Keratinocyte (primary cell): ENCODE data around the gene FAM20C.
A peak's percentile ranks its signal among the peaks of the same experiment; 100 is the strongest.
"Not testable (repeated sequence)": the region's sequence is repeated elsewhere in the genome, so short reads cannot be mapped to it uniquely, and the experiment has no call there.

Experiments
- EZH2 ChIP-seq: IDR thresholded peaks from one replicate; pipeline ENCODE4 v1.6.1; 2012; ENCODE audit warnings: inconsistent platforms, mild to moderate bottlenecking, low read length, moderate library complexity
- TF ChIP-seq, protein P1 (sequence below), 3 experiments: IDR thresholded peaks in 1 of 3; conservative IDR thresholded peaks in 1 of 3; optimal IDR thresholded peaks in 1 of 3; 2 replicates in 2 of 3; 3 replicates in 1 of 3; pipeline versions ENCODE3 to v1.5.1; 2011; ENCODE audit warnings: low read length in 3 of 3, mild to moderate bottlenecking in 3 of 3, moderate library complexity in 2 of 3, control low read depth in 1 of 3, inconsistent platforms in 1 of 3; ENCODE audit not compliant: insufficient read depth in 2 of 3; ENCODE audit errors: extremely low read depth in 1 of 3

DNA sequence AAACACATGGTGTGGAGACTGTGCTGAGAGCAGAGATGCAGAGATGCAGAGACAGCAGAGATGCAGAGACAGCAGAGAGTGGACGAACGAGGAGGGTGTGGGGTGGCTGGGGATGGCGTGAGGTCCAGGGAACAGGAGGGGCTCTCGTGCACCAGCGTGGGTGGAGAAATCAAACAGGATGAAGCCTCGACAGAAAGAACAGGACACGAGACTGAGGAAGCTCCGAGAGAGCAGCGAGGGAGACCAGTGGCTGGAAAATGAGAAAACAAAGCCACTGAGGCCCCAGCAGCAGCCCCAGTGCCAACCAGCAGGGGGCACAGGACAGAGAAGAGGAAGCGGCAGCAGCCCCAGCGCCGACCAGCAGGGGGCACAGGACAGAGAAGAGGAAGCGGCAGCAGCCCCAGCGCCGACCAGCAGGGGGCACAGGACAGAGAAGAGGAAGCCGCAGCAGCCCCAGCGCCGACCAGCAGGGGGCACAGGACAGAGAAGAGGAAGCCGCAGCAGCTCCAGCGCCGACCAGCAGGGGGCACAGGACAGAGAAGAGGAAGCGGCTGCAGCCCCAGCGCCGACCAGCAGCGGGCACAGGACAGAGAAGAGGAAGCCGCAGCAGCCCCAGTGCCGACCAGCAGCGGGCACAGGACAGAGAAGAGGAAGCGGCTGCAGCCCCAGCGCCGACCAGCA lies 70.4 kb downstream of the FAM20C start:
- TF ChIP-seq, protein P1, sequence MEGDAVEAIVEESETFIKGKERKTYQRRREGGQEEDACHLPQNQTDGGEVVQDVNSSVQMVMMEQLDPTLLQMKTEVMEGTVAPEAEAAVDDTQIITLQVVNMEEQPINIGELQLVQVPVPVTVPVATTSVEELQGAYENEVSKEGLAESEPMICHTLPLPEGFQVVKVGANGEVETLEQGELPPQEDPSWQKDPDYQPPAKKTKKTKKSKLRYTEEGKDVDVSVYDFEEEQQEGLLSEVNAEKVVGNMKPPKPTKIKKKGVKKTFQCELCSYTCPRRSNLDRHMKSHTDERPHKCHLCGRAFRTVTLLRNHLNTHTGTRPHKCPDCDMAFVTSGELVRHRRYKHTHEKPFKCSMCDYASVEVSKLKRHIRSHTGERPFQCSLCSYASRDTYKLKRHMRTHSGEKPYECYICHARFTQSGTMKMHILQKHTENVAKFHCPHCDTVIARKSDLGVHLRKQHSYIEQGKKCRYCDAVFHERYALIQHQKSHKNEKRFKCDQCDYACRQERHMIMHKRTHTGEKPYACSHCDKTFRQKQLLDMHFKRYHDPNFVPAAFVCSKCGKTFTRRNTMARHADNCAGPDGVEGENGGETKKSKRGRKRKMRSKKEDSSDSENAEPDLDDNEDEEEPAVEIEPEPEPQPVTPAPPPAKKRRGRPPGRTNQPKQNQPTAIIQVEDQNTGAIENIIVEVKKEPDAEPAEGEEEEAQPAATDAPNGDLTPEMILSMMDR (optimal IDR thresholded peaks at IDR 0.05 in 1 of 3, IDR thresholded peaks at IDR 0.05 in 1 of 3, conservative IDR thresholded peaks at IDR 0.05 in 1 of 3; ENCODE audit: extremely low read depth in 1 of 3, insufficient read depth in 2 of 3, low read length in 3 of 3): peak in 1 of 3 experiments; percentile 7
- TF ChIP-seq EZH2: not testable (repeated sequence)
